Stimulated activated naive B cell treated with anti-CD40 and anti-IgM and Interleukin-4, amounts not matched to agents 10 μg/mL and 1 μg/mL and 100 μg/mL, for 72 hours (primary cell): Measurements from ENCODE around the gene C17orf107.
"Not testable (repeated sequence)": the region's sequence is repeated elsewhere in the genome, so short reads cannot be mapped to it uniquely, and the experiment has no call there.

ENCODE experiments used
- ATAC-seq, 2 donors: fragments of 150-1000 bp; cut with Tn5 transposase; replicated peaks; 2 replicates each; pipeline ENCODE4 v1.10.0; 2021; ENCODE audit warnings: moderate library complexity in 1 of 2
- DNase-seq: peaks from one replicate; pipeline ENCODE4 v3.0.0; 2021
- H3K27ac Mint-ChIP-seq: one replicate; pipeline ENCODE4 v1.8.0; 2022; ENCODE audit warnings: mild to moderate bottlenecking, mixed read lengths
- H3K27me3 Mint-ChIP-seq, 2 donors: one replicate each; pipeline ENCODE4 v1.8.0; 2022; ENCODE audit warnings: mixed read lengths in 2 of 2
- H3K36me3 Mint-ChIP-seq, 2 donors: one replicate each; pipeline ENCODE4 v1.8.0; 2022; ENCODE audit warnings: mixed read lengths in 2 of 2, mild to moderate bottlenecking in 1 of 2
- H3K4me1 Mint-ChIP-seq, 2 donors: one replicate each; pipeline ENCODE4 v1.8.0; 2022; ENCODE audit warnings: mixed read lengths in 2 of 2, mild to moderate bottlenecking in 1 of 2
- H3K4me3 Mint-ChIP-seq, 2 donors: one replicate each; pipeline ENCODE4 v1.8.0; 2022; ENCODE audit warnings: mild to moderate bottlenecking in 2 of 2, mixed read lengths in 2 of 2, moderate library complexity in 1 of 2
- H3K9me3 Mint-ChIP-seq, 2 donors: one replicate each; pipeline ENCODE4 v1.8.0; 2022; ENCODE audit warnings: mixed read lengths in 2 of 2, mild to moderate bottlenecking in 1 of 2

C17orf107 gene

DNA sequence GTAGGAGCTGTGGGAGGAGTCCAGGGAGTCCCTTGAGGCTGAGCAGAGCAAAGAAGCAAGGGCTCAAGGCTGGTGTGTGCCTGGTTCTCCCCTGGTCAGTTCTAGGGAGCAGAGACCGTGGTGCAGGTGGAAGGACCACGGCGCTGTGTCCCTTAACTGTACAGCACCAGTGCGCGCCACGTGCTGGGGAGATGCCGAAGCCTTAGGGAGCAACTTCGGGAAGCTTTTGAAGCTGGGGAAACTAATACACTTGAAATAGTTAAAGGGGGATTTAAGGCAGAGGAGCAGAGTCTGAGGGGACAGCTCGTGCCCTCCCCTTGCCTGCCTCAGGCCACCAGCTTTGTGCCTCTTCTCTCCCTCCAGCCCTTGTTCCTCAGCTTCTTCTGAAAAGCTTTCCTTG is 38.7 kb upstream of the C17orf107 start:
- H3K9me3 Mint-ChIP-seq: no peaks in the 10 kb centered on the region
- H3K4me1 Mint-ChIP-seq: peaks cover 16% of the 10 kb centered on the region in 2 donors
- H3K27me3 Mint-ChIP-seq: no peaks in the 10 kb centered on the region
- peaks cover 11 to 28% of the 10 kb centered on the region in 2 donors for H3K36me3 Mint-ChIP-seq
- DNase-seq (no peak), ATAC-seq (no peak)
- no peak overlapping the region for H3K4me3 Mint-ChIP-seq
- H3K27ac Mint-ChIP-seq: no peak overlapping the region

DNA sequence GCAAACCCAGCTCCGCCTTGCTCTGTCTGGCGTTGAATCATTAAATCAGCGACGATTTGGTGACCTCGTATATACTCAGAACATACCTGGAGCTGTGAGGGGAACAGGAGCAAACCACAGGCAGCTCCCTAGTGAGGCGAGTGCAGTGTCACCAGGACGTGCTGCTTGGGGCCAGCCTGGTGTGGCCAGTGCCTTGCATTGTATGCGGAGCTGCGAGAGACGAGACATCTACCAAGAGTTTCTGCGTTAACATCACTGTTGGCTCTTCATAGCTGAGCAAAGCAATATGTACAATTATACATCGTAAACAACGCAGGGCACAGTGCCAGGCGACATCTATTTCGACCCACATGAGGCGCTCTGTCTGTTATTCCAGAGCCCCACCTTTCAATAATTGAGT is 38.3 kb upstream of the C17orf107 start:
- ATAC-seq (no peak), DNase-seq (no peak)
- no peaks in the 10 kb centered on the region for H3K9me3 Mint-ChIP-seq
- no peak overlapping the region for H3K27ac Mint-ChIP-seq
- H3K4me3 Mint-ChIP-seq: no peak overlapping the region
- H3K36me3 Mint-ChIP-seq: peaks cover 11 to 27% of the 10 kb centered on the region in 2 donors
- peaks cover 16% of the 10 kb centered on the region in 2 donors for H3K4me1 Mint-ChIP-seq
- H3K27me3 Mint-ChIP-seq: no peaks in the 10 kb centered on the region

DNA sequence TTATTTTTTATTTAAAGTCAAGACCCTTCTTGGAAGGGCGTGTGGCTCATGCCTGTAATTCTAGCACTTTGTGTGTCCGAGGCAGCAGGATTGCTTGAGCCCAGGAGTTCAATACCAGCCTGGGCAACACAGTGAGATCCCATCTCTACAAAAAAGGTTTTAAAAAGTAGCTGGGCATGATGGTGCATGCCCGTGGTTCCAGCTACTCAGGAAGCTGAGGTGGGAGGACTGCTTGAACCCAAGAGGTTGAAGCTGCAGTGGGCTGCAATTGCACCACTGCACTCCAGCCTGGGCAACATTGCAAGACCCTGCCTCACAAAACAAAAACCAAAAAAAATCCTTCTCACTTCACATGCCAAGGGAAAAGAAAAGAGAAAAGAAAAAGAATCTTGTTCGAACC is 36.6 kb upstream of the C17orf107 start:
- H3K36me3 Mint-ChIP-seq: peaks cover 5 to 12% of the 10 kb centered on the region in 2 donors
- no peak overlapping the region for H3K27ac Mint-ChIP-seq
- DNase-seq: no peak
- no peak overlapping the region for H3K4me3 Mint-ChIP-seq
- H3K27me3 Mint-ChIP-seq: no peaks in the 10 kb centered on the region
- H3K9me3 Mint-ChIP-seq: no peaks in the 10 kb centered on the region
- ATAC-seq: no peak
- peaks cover 8 to 13% of the 10 kb centered on the region in 2 donors for H3K4me1 Mint-ChIP-seq

DNA sequence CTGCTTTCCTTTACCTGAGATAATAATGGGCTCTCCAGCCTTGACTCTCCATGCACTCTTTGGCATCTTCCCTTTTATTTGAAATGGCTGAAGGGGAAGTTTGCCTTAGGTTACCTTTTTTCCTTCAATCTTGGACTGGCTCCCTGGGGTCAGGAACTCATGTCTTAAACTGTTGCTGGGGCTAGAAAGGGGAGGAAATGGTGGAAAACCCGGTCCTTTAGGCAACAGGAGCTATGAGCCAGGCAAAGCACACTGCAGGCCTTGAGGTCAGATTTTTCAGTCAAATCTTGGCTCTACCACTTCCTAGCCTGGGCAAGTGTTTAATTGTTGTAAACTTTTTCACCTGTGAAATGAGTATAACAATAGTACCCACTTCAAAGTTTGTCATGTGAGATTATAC is 36.0 kb upstream of the C17orf107 start:
- Mint-ChIP-seq H3K27ac (no peak overlapping the region), H3K27me3 (no peaks in the 10 kb centered on the region), H3K4me1 (peaks cover 5 to 10% of the 10 kb centered on the region in 2 donors), H3K9me3 (no peaks in the 10 kb centered on the region), H3K4me3 (no peak overlapping the region), H3K36me3 (peaks cover 5 to 9% of the 10 kb centered on the region in 2 donors)
- DNase-seq (no peak), ATAC-seq (no peak)

DNA sequence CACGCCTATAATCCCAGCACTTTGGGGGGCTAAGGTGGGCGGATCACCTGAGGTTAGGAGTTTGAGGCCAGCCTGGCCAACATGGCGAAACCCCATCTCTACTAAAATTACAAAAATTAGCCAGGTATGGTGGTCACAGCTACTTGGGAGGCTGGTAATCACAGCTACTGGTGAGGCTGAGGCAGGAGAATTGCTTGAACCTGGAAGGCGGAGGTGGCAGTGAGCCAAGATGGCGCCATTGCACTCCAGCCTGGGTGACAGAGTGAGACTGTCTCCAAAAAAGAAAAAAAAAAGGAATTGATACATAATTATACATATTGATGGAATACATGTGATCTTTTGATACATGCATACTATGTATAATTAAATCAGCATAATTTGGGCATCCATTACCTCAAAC is 31.8 kb upstream of the C17orf107 start:
- ATAC-seq, H3K36me3 Mint-ChIP-seq, H3K9me3 Mint-ChIP-seq, H3K27ac Mint-ChIP-seq, H3K4me3 Mint-ChIP-seq, DNase-seq, H3K4me1 Mint-ChIP-seq, H3K27me3 Mint-ChIP-seq: not testable (repeated sequence)

DNA sequence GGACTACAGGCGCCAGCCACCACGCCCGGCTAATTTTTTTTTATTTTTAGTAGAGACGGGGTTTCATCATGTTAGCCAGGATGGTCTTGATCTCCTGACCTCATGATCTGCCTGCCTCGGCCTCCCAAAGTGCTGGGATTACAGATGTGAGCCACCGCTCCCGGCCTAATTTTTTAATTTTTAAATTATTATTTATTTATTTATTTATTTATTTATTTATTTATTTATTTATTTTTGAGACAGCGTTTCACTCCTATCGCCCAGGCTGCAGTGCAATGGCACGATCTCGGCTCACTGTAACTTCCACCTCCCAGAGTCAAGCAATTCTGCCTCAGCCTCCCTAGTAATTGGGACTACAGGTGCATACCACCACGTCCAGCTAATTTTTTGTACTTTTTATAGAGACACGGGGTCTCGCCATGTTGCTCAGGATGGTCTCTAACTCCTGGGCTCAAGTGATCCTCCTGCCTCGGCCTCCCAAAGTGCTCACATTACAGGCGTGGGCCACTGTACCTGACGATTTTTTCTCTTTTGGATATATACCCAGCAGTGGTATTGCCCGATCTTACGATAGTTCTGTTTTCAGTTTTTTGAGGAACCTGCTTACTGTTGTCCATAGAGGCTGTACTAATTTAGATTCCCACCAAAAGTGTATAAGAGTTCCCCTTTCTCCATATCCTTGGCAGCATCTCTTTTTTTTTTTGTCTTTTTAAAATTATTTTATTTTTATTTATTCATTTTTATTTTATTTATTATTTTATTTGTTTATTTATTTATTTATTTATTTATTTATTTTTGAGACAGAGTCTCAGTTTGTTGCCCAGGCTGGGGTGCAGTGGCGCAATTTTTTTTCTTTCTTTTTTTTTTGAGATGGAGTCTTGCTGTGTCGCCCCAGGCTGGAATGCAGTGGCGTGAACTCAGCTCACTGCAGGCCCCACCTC is 30.0 kb upstream of the C17orf107 start:
- H3K4me3 Mint-ChIP-seq, H3K27me3 Mint-ChIP-seq, DNase-seq, H3K27ac Mint-ChIP-seq, ATAC-seq, H3K9me3 Mint-ChIP-seq, H3K4me1 Mint-ChIP-seq: not testable (repeated sequence)
- H3K36me3 Mint-ChIP-seq: peaks cover 5 to 16% of the 10 kb centered on the region in 2 donors

DNA sequence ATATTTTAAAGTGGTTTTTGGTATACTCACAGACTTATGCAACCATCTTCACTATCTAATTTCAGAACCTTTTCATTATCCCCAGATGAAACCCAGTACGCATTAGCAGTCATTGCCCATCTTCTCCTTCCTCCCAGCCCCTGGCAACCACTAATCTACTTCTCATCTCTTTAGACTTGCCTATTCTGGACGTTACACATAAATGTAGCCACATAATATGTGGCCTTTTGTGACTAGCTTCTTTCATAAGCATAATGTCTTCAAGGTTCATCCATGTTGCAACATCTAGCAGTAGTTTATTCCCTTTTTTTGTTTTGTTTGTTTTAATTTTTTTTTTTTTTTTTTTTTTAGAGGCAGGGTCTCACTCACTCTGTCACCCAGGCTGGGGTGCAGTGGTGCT is 28.5 kb upstream of the C17orf107 start:
- no peak for ATAC-seq
- Mint-ChIP-seq H3K36me3 (peaks cover 8 to 18% of the 10 kb centered on the region in 2 donors), H3K27me3 (no peaks in the 10 kb centered on the region), H3K9me3 (no peaks in the 10 kb centered on the region), H3K4me1 (peaks cover 2 to 6% of the 10 kb centered on the region in 2 donors), H3K4me3 (no peak overlapping the region), H3K27ac (no peak overlapping the region)
- no peak for DNase-seq

- ATAC-seq (no peak), DNase-seq (no peak)
- no peak overlapping the region for H3K4me3 Mint-ChIP-seq
- H3K27me3 Mint-ChIP-seq: no peaks in the 10 kb centered on the region
- peaks cover 12 to 18% of the 10 kb centered on the region in 2 donors for H3K36me3 Mint-ChIP-seq
- no peak overlapping the region for H3K27ac Mint-ChIP-seq
- peaks cover 2 to 6% of the 10 kb centered on the region in 2 donors for H3K4me1 Mint-ChIP-seq
- no peaks in the 10 kb centered on the region for H3K9me3 Mint-ChIP-seq
Observed at GRCh38 chr17:4872786-4873185, 26.6 kb upstream of the C17orf107 start.

DNA sequence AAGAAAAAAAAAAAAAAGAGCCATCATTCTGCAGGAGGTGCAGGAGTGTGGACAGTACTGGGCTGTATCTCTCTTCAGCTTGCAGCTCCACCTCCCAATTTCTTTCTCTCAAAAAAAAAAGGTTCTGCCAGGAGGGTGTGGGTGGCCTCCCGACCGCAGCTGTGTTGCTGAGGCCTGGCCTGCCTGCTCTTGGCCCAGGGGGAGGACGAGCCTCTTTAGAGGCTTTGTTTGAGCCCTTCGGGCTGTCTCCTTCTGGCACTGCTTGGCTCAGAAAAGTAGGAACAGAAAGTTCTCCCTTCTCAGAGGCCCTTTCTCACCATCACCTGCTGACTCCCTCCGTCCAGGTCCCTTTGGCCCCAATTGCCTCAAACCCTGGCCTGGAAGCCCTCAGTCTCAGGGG is 22.2 kb upstream of the C17orf107 start:
- Mint-ChIP-seq H3K4me3 (no peak overlapping the region), H3K27me3 (no peaks in the 10 kb centered on the region), H3K27ac (no peak overlapping the region), H3K4me1 (peaks cover 5 to 18% of the 10 kb centered on the region in 2 donors), H3K36me3 (peaks cover 35 to 39% of the 10 kb centered on the region in 2 donors), H3K9me3 (no peaks in the 10 kb centered on the region)
- DNase-seq (no peak), ATAC-seq (no peak)

- H3K27ac Mint-ChIP-seq: no peak overlapping the region
- peaks cover 3 to 13% of the 10 kb centered on the region in 2 donors for H3K4me1 Mint-ChIP-seq
- DNase-seq (no peak), ATAC-seq (no peak)
- H3K27me3 Mint-ChIP-seq: no peaks in the 10 kb centered on the region
- no peak overlapping the region for H3K4me3 Mint-ChIP-seq
- H3K9me3 Mint-ChIP-seq: no peaks in the 10 kb centered on the region
- peaks cover 28 to 38% of the 10 kb centered on the region in 2 donors for H3K36me3 Mint-ChIP-seq
Observed at GRCh38 chr17:4879601-4880000, 19.7 kb upstream of the C17orf107 start.

GRCh38 chr17:4880857-4881256 is 18.5 kb upstream of the C17orf107 start:
- H3K36me3 Mint-ChIP-seq: peaks cover 37 to 50% of the 10 kb centered on the region in 2 donors
- H3K27ac Mint-ChIP-seq: no peak overlapping the region
- H3K4me3 Mint-ChIP-seq: no peak overlapping the region
- DNase-seq: no peak
- H3K9me3 Mint-ChIP-seq: no peaks in the 10 kb centered on the region
- no peaks in the 10 kb centered on the region for H3K27me3 Mint-ChIP-seq
- peaks cover 3 to 13% of the 10 kb centered on the region in 2 donors for H3K4me1 Mint-ChIP-seq
- ATAC-seq: no peak

DNA sequence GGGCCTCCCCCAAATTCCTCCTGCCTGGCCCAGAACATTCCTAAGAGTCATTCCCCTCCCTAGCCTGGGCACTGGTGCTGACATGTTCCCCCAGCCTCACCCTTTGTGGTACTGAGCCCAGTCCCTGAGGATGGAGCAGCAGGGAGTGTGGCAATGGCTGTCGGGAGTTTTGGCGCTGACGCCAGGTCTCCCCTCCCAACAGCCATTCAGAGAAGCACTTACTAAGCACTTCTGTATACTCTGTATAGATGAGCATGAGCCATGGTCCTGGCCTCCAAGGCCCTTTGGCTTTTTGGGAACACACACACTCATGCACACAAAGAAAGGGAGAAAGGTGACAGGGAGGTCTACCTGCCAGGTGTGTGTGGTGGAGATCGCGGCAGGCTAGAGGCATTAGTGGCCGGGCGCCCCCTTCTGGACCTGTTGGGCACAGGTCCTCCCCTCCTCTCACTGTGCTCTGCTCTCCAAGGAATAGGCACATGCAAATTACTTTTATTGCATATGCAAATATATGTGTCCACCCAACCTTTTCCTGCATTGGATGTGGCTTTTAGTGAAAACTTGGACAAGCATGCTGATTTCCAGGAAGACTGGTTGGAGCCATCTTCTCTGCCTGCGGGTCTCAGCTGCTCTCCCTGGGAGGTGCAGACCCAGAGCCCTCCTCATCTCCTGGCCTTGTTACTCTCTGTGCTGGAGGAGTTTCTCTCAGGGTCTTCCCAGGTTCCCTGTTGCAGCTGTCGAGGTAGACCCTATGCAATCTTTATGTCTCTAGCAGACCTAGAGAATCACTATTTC is 17.4 kb upstream of the C17orf107 start:
- ATAC-seq (peak; percentile 83 to 90), DNase-seq (no peak)
- Mint-ChIP-seq H3K36me3 (peaks cover 36 to 61% of the 10 kb centered on the region in 2 donors), H3K27me3 (no peaks in the 10 kb centered on the region), H3K4me3 (no peak overlapping the region), H3K9me3 (no peaks in the 10 kb centered on the region), H3K4me1 (peaks cover 3 to 13% of the 10 kb centered on the region in 2 donors), H3K27ac (peak overlapping the region; percentile 31)

DNA sequence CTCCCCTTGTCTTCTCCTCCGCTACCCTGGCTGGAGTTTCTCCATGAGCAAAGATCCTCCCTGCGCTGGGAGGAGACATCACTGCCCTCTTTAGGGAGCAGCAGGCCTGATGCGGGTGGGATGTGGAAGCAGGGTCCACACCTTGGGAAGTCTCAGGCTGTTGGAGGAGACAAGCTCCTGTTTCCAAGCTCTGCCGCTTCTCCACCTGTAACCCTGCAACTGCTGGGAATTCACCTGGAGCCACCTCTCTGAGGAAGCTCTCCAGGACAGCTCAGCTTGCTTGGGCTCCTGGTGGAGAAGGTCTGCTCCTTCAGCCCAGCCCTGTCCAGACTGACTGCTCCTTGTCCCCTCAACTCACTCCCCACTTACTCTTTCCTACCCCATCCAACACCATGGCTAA is 14.8 kb upstream of the C17orf107 start:
- Mint-ChIP-seq H3K27me3 (no peaks in the 10 kb centered on the region), H3K36me3 (peaks cover 30 to 60% of the 10 kb centered on the region in 2 donors)

DNA sequence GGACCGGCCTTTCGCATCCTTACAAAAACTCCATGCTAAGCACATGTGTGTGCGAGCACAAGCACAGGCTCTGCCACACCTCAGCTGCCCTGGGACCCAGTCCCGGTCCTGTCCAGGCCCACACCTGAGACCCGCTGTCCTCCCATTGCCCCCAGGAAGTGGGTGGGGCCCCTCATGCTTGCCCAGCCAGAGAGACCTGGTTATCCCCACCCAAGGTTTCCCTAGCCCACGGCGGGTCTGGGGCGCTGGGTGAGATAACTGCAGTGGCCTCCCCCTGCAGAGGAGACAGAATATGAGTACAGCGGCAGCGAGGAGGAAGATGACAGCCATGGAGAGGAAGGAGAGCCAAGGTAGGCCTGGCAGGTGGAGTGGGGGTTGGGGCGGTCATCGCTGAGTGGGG is 12.5 kb upstream of the C17orf107 start:
- no peak overlapping the region for H3K4me3 Mint-ChIP-seq
- DNase-seq (no peak), ATAC-seq (no peak)
- H3K9me3 Mint-ChIP-seq: no peaks in the 10 kb centered on the region
- no peak overlapping the region for H3K27ac Mint-ChIP-seq
- H3K4me1 Mint-ChIP-seq: peaks cover 3 to 5% of the 10 kb centered on the region in 2 donors
- H3K36me3 Mint-ChIP-seq: peaks cover 38 to 65% of the 10 kb centered on the region in 2 donors
- H3K27me3 Mint-ChIP-seq: no peaks in the 10 kb centered on the region

More for the DNA sequence above, 14.8 kb upstream of the C17orf107 start:
- ATAC-seq: no peak
- H3K4me1 Mint-ChIP-seq: peaks cover 5 to 10% of the 10 kb centered on the region in 2 donors
- H3K4me3 Mint-ChIP-seq: no peak overlapping the region
- DNase-seq: no peak
- no peak overlapping the region for H3K27ac Mint-ChIP-seq
- no peaks in the 10 kb centered on the region for H3K9me3 Mint-ChIP-seq
